Endothelial cell (in vitro differentiated cells): ENCODE measurements around the gene TMEM217. TPM values are rescaled to one million over a fixed set of nuclear protein-coding genes. Genes with fewer than 3 reads are reported as not detected.

Experiments used
- DNase-seq: peaks from one replicate; pipeline ENCODE4 v3.0.0; 2021; ENCODE audit warnings: low spot score
- H3K27ac Mint-ChIP-seq: one replicate; pipeline ENCODE4 v1.8.0; 2021; ENCODE audit warnings: mixed read lengths, inconsistent platforms; ENCODE audit not compliant: unreplicated experiment
- H3K27me3 Mint-ChIP-seq: one replicate; pipeline ENCODE4 v1.8.0; 2021; ENCODE audit warnings: mild to moderate bottlenecking, moderate library complexity, mixed read lengths, inconsistent platforms; ENCODE audit not compliant: unreplicated experiment
- H3K36me3 Mint-ChIP-seq: one replicate; pipeline ENCODE4 v1.8.0; 2021; ENCODE audit warnings: mild to moderate bottlenecking, low read depth, mixed read lengths, inconsistent platforms; ENCODE audit not compliant: unreplicated experiment
- H3K4me1 Mint-ChIP-seq: one replicate; pipeline ENCODE4 v1.8.0; 2021; ENCODE audit warnings: mild to moderate bottlenecking, mixed read lengths, inconsistent platforms; ENCODE audit not compliant: unreplicated experiment
- H3K4me3 Mint-ChIP-seq: one replicate; pipeline ENCODE4 v1.8.0; 2021; ENCODE audit warnings: mild to moderate bottlenecking, mixed read lengths, inconsistent platforms; ENCODE audit not compliant: unreplicated experiment
- H3K9me3 Mint-ChIP-seq: one replicate; pipeline ENCODE4 v1.8.0; 2021; ENCODE audit warnings: mixed read lengths, inconsistent platforms; ENCODE audit not compliant: unreplicated experiment
- total RNA-seq: library from RNA; stranded (reverse); fragmentation: NEBNext Ultra II Directional; extraction: Animal tissue kit (Norgen Biotek cat#: 25700); gene quantifications from one replicate; pipeline ENCODE4 v1.2.1, GENCODE V29; 2021; ENCODE audit not compliant: unreplicated experiment
- TF ChIP-seq, protein P1 (sequence below): fragments of 200-600 bp; sonication (generic); IDR thresholded peaks from one replicate; pipeline ENCODE4 v1.5.0; 2021; ENCODE audit warnings: antibody characterized with exemption; ENCODE audit not compliant: unreplicated experiment

TMEM217 gene
- total RNA-seq, 1 donor from 2014 or later: 5.4 TPM

- DNase-seq: no peak
- no peak overlapping the region for H3K4me3 Mint-ChIP-seq
- no peaks in the 10 kb centered on the region for H3K36me3 Mint-ChIP-seq
- no peak overlapping the region for H3K27ac Mint-ChIP-seq
- H3K9me3 Mint-ChIP-seq: no peaks in the 10 kb centered on the region
- peaks cover 32% of the 10 kb centered on the region for H3K4me1 Mint-ChIP-seq
- TF ChIP-seq, protein P1, sequence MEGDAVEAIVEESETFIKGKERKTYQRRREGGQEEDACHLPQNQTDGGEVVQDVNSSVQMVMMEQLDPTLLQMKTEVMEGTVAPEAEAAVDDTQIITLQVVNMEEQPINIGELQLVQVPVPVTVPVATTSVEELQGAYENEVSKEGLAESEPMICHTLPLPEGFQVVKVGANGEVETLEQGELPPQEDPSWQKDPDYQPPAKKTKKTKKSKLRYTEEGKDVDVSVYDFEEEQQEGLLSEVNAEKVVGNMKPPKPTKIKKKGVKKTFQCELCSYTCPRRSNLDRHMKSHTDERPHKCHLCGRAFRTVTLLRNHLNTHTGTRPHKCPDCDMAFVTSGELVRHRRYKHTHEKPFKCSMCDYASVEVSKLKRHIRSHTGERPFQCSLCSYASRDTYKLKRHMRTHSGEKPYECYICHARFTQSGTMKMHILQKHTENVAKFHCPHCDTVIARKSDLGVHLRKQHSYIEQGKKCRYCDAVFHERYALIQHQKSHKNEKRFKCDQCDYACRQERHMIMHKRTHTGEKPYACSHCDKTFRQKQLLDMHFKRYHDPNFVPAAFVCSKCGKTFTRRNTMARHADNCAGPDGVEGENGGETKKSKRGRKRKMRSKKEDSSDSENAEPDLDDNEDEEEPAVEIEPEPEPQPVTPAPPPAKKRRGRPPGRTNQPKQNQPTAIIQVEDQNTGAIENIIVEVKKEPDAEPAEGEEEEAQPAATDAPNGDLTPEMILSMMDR: no peak
- peaks cover 8% of the 10 kb centered on the region for H3K27me3 Mint-ChIP-seq
These were observed 2.5 kb upstream of the TMEM217 start for GRCh38 chr6:37260444-37260843.

DNA sequence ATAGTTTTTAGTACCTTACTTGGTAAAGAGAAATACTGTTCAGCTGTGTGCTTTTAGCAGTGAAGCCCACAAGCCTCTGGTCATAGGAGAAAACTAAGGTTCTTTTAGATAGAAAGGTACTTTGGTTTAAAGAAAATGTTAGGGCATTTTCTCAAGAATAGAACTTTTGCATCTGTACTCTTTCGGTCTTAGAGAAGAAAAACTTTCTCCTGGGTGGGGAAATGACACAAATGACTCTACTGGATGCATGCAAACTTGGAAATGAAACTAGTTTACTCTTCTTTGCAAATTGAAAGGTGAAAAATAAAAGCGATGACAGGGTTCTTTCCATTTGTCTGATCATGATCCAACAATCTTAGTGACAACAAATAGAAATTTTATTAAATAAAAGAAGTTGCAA lies 2.1 kb upstream of the TMEM217 start:
- no peak for DNase-seq
- H3K9me3 Mint-ChIP-seq: no peaks in the 10 kb centered on the region
- peaks cover 28% of the 10 kb centered on the region for H3K4me1 Mint-ChIP-seq
- TF ChIP-seq, protein P1: no peak
- H3K4me3 Mint-ChIP-seq: no peak overlapping the region
- peaks cover 8% of the 10 kb centered on the region for H3K27me3 Mint-ChIP-seq
- peak overlapping the region; percentile 98 for H3K27ac Mint-ChIP-seq
- peaks cover 2% of the 10 kb centered on the region for H3K36me3 Mint-ChIP-seq

GRCh38 chr6:37259191-37259590 lies 1.2 kb upstream of the TMEM217 start:
- Mint-ChIP-seq H3K36me3 (peaks cover 8% of the 10 kb centered on the region), H3K9me3 (no peaks in the 10 kb centered on the region), H3K4me3 (peak overlapping the region; percentile 87), H3K4me1 (peaks cover 24% of the 10 kb centered on the region), H3K27ac (peak overlapping the region; percentile 98), H3K27me3 (peaks cover 8% of the 10 kb centered on the region)
- DNase-seq: no peak
- TF ChIP-seq, protein P1: no peak

GRCh38 chr6:37258405-37259105 lies 611 bp upstream of the TMEM217 start:
- peak overlapping the region; percentile 97 for H3K4me3 Mint-ChIP-seq
- peaks cover 25% of the 10 kb centered on the region for H3K4me1 Mint-ChIP-seq
- H3K27ac Mint-ChIP-seq: peak overlapping the region; percentile 99
- TF ChIP-seq, protein P1: no peak
- H3K9me3 Mint-ChIP-seq: no peaks in the 10 kb centered on the region
- peaks cover 8% of the 10 kb centered on the region for H3K36me3 Mint-ChIP-seq
- no peak for DNase-seq
- peaks cover 8% of the 10 kb centered on the region for H3K27me3 Mint-ChIP-seq

DNA sequence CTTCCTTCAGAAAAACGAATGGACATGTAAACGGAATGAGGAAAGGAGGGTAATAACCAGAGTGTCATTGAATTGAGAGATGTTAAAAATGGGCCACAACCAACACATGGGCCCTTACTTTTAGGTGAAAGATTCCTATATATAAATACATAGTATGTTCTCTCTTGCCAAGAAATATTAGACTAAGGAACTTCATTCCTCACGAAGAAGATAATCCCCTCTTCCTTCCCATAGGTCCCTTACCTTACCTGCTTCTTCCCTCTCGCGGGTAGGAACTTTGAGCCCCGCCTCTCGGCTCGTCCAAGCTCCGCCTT lies 667 bp downstream of the TMEM217 start:
- Mint-ChIP-seq H3K27ac (no peak overlapping the region), H3K36me3 (peaks cover 8% of the 10 kb centered on the region), H3K9me3 (no peaks in the 10 kb centered on the region), H3K4me1 (peaks cover 25% of the 10 kb centered on the region), H3K4me3 (peak overlapping the region; percentile 97), H3K27me3 (peaks cover 8% of the 10 kb centered on the region)
- TF ChIP-seq, protein P1: no peak
- DNase-seq: no peak
